UCSD-AML1 (cell line): Measurements from ENCODE around the gene ABTB2.
A peak's percentile ranks its signal among the peaks of the same experiment; 100 is the strongest.

Experiments
- DNase-seq: peaks from one replicate; lab custom pipeline; 2025; ENCODE audit not compliant: unreplicated experiment; lab: John Stamatoyannopoulos, UW

ABTB2 gene

GRCh38 chr11:34176751-34177209 is 181.0 kb downstream of the ABTB2 start:
- no peak for DNase-seq

GRCh38 chr11:34175284-34176019 is 182.4 kb downstream of the ABTB2 start:
- no peak for DNase-seq

- peak; percentile 79 for DNase-seq
Measured at GRCh38 chr11:34174412-34175041, 183.3 kb downstream of the ABTB2 start.

GRCh38 chr11:34173050-34173449 is 184.8 kb downstream of the ABTB2 start:
- no peak for DNase-seq

GRCh38 chr11:34169686-34170085 is 188.1 kb downstream of the ABTB2 start:
- DNase-seq, result no peak

- DNase-seq, result no peak
Measured at GRCh38 chr11:34168642-34169420, 189.0 kb downstream of the ABTB2 start.

GRCh38 chr11:34167961-34168360 is 189.8 kb downstream of the ABTB2 start:
- no peak for DNase-seq

- no peak for DNase-seq
Measured at GRCh38 chr11:34166806-34167740, 190.7 kb downstream of the ABTB2 start.

GRCh38 chr11:34165786-34166555 is 191.8 kb downstream of the ABTB2 start:
- DNase-seq, result no peak

GRCh38 chr11:34165121-34165520 is 192.7 kb downstream of the ABTB2 start:
- DNase-seq, result no peak

GRCh38 chr11:34162856-34163255 is 195.0 kb downstream of the ABTB2 start:
- no peak for DNase-seq

GRCh38 chr11:34162493-34162820 is 195.4 kb downstream of the ABTB2 start:
- no peak for DNase-seq

- DNase-seq, result no peak
Measured at GRCh38 chr11:34161812-34162492, 195.9 kb downstream of the ABTB2 start.

GRCh38 chr11:34161361-34161760 is 196.4 kb downstream of the ABTB2 start:
- DNase-seq, result no peak

- DNase-seq, result no peak
Measured at GRCh38 chr11:34160791-34161190, 197.0 kb downstream of the ABTB2 start.

GRCh38 chr11:34160049-34160721 is 197.6 kb downstream of the ABTB2 start:
- DNase-seq, result no peak

- no peak for DNase-seq
Measured at GRCh38 chr11:34158661-34159060, 199.1 kb downstream of the ABTB2 start.

- DNase-seq, result no peak
Measured at GRCh38 chr11:34157163-34157562, 200.6 kb downstream of the ABTB2 start.

GRCh38 chr11:34155757-34156062 is 202.1 kb downstream of the ABTB2 start:
- DNase-seq, result no peak
